Activated CD8-positive, alpha-beta memory T cell treated with anti-CD3 and anti-CD28 coated beads, Interleukin-2, amount 50 U/mL, for 48 hours (primary cell): ENCODE measurements around the gene CTBP2.

Experiments
- DNase-seq: peaks from one replicate; pipeline ENCODE4 v3.0.0-alpha.2; 2020

CTBP2 gene

DNA sequence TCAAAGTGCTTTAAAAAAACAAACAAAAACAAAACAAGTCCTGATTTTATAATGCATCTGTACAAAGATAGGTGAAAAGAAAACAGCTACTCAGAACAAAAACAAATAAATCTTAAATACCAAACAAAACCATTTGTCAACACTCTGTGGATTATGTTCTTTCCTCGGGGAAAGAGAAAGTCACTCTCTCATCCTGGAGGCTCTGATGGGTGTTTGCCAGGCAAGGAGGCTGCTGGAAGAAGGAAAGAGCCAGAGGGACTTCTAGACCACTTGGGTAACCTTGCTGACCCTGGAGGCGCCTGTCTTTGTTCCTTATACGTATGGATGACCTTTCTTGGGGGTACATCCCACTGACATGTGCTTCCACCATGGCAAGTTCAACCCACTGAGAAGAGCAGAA lies 125.7 kb downstream of the CTBP2 start:
- DNase-seq = no peak

- DNase-seq = no peak
Observed at GRCh38 chr10:125033146-125033924, 127.0 kb downstream of the CTBP2 start.

- no peak for DNase-seq
Observed at GRCh38 chr10:125032474-125033020, 127.8 kb downstream of the CTBP2 start.

DNA sequence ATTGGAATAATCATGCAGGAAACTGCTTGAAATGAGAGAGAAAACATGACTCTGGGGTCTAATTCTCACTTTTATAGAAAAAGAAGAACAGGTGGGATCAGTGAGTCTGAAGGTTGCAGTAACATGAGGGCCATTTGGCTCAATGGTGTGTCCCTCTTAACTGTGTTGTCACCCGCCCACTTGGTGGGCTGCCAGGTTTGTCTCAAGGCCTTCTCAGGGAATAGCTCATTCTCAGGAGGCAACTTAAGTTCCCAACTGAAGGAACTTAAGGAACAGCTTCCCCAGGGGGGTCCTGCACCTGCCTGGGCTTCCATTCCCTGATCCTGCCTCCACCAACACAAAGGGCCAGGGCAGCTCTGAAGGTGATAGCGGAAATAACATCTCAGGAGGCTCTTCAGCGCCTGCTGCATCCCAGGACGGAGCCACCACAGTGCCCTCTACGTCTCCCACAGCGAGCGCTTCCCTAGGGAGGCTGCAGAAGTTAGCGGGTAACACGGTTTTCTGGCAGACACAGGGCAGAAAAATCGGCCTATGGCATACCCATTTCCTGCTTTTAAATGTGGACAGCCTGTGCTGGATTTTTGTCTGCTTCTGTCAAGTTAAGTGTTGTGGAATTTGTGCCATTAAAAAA lies 129.7 kb downstream of the CTBP2 start:
- no peak for DNase-seq

DNA sequence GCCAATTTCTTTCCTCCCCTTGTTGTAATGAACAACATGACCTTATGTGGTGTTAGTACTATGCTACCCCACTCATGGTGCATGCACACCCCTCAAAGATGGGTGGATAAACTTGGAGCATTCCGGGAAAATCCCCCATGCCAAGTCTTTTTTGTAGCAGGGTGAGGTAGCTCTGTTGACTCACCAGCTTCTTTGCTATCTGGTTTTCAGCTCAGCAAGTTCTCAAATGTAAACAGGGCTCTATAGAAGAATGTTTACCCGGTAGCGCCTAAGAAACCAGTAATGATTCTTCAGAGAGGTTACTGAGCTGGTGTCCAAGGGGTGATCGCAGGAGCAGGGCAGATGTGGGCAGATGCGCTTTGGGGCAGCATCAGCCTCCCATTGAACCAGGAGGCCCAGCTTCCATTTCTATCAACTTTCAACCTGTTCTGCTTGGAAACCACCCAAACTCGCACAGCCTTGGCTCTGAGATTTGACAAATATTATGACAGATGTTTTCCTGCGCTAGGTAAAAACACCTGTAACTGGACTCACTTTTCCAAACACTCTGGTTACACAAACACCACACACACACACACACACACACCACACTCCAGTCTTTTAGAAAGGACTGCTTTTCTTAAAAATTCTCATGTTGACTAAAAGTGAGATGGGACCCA lies 130.7 kb downstream of the CTBP2 start:
- no peak for DNase-seq

DNA sequence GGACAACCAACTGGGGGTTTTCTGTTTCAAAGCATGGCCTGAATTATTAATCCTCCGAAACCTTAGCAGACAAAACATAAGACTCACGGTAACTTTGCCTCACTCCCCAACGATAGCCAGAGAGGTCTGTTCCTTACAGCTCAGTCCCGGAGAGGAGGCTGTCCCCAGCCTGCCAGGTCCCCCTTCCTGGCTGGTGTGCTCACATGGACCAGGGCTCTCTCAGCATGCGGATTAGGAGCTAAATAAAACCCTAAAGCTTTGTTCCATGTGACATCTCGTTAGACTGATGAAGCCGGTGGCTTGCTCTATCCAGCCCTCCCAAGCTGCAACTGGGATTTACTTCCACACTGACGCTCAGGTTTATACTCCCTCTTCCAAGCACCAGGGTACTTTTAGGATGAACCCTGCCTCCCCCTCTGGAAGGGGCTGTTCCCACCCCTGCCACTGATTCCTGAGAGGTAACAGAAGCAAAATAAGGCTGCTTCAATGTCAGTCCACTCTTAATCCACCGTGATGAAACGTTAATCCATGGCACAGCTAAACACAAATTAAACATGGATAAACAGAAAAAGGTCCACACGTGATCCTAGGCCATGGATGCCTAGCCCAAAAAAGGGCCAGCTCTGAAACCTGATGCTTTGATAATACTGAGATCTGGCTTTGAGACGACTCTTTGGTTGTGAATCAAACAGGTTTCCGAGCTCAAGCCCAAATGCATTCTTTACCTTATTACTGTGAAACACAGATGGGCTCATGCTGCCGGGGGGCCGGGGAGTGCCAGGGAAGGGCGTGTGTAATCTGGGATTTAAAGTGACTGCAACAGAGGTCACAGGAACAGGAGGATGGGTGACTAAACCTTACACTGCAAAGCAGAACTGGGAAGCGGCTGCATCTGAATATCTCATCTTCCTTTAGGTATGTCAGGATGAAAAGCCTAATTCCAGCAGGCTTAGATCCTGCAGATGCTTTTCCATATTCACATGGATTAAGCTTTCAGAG lies 132.2 kb downstream of the CTBP2 start:
- DNase-seq = no peak

DNA sequence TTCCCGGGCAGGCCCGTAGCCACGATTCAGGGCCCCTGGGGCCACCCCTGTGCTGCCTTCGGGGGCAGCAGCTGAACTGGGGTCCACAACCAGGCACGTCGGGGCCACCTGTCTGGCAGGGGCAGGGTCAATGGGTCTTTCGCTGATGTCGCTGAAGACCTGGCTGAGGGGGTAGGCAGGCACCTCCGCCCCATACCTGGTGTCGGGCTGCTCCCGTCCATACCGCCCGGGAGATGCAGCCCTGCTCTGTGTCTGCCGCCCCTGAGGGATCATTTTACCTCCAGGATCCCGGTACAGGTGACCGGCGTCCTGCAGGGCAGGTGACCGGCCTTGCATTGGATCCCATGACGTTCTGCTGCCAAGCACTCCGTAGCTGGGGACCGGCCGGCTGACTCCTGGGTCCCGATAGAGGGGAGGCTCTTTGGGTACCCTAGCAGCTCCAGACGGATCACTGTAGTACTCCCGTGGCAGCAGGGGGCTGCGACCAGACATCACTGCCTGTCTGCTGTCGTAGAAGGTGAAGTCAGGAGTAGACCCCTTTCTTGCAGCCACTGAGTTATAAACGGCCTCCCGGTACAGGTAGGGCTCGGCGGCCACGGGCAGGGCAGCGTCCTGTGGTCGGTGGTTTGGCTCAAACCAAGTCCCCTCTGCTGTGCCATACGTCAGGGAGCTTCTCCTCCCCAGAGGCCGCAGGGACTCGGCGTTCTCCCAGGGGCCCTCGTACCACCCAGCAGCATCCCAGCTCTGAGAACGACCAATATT lies 133.2 kb downstream of the CTBP2 start:
- no peak for DNase-seq

DNA sequence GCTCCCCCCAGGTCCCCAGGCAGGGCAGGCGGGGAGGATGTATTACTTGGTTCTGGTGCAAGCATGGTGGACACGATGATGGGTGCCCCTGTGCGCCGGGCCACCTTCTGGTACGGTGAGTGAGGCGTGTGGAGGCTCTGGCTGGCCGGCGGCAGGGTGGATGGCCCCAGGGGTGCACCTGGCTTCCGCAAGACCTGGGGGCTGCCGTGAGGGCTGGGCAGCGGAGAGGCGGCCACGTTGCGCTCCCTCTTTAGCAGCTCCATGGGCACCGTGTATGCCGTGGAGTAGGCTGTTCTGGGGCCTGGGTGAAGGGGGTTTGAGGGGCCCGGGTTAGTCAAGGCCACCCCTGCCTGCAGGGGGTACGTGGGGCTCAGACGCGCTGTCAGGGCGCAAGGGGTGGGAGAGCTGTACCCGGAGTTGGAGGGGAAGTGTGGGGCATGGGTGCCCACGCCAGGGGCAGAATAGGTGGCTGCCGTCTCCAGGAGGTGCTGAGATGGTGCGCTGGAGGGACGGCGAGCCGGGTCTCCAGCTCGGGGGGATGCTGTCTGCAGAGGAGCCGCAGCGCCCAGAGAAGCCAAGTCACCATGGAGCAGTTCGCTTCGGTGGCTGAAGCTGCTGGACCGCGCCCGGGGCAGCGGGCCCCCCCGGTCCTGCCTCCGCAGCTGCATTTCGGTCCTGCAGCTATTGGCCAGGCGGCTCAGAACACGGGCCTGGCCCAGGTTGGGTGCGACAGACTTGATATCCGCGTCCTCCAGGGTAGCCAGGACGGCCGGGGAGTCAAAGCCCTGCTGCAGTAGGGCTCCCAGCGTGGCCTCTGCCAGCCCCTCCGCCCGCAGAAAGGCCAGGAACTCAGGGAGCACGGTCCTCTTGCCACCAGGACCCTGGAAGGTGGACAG lies 134.1 kb downstream of the CTBP2 start:
- DNase-seq = no peak

GRCh38 chr10:125025341-125025740 lies 135.0 kb downstream of the CTBP2 start:
- no peak for DNase-seq

DNA sequence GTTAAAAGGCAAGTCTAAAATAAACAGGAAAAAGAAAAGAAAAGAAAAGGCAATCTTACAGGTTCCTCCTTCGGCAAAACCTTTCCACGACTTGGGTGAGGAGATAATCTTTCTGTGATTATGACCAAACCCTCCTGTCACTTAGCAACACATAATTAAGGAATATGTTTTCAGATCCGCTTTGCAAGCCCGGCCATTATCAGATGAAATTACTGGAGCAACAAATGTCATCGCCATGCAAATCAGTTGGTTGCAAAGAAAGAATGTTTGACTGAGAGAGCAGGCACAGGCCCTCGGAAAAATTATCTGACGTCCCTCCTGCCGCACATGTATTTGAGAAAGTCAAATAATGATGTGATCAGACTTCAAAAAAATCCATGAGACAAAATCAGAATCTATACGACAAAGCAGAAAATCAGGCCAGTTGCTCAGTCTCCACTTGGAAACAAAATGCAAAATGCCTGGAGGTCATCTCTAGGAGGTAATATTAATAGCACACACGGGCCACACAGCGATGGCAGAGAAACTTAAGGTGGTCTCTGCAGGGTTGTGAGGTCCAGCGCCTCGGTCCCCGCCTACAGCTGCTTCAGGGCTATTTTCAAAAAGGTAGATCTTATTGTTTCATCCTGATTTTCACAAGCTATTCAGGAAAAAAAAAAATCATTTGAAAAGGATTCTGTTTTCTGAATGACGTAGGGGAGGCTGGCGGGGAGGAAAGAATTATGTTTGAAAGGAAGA lies 135.7 kb downstream of the CTBP2 start:
- DNase-seq = no peak

DNA sequence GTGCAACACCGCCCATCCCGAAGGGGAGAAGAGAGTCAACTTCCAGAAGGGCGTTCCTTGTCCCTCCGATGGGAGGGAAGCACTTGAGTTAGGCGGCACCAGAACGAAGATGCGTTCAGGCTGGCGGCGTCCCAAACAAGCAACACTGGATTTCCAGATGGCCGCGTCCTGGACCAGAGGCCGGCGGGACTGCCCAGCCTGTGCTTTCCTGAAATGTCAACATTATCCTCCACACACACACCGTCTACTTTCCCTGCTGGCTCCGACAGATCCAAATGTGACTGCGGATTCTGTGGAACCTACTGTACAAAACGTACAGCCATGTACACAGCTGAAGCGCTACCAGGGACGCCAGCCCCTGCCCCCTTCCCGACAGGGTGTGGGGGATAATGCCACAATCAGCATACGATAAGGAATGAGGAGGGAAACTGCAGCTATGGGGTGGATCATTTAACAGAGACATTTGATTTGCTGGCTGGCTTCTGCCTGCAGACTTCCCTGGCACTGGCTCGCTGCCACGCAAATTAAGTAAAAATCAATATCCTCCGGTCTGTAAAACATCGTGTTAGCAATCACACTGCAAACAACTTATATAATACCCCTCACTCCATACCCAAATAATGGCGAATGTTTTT lies 136.4 kb downstream of the CTBP2 start:
- DNase-seq = no peak

DNA sequence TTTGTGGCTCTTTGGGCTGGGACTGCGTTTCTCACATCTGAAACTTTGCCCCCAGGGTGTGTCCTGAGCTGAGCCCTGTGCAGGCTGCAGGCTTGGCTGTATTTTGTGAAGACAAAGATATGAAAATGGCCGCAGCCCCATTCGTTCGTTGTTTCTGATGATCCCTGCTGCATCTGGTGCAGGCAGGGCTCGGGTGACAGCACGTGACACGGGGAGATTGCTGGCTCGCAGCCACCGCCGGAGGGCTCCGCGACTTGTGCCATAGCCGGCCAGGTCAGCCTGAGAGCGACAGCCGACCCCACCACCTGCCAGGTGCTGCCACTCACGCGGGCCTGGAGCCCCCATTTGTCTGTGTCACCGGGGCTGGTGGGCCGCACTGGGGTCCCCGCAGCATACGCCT lies 137.1 kb downstream of the CTBP2 start:
- no peak for DNase-seq

DNA sequence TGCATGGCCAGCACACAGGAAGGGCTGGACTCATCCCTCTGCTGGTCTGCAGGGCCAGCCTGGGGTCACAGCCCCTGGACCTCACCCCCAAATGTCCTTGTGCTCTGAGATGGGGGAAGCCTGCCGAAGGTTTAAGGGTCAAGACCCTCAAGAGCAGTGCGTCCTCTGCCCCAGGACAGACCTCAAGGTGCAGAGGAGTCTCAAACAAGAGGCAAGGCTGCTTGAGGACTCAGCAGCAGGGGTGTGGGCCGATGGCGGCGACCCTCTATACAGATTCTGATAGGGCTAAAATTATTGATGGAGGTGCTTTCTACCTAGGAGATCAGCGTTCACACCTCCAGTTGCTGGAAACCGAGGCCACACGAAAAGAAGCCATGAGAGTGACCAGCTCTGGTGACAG lies 137.7 kb downstream of the CTBP2 start:
- DNase-seq = no peak

DNA sequence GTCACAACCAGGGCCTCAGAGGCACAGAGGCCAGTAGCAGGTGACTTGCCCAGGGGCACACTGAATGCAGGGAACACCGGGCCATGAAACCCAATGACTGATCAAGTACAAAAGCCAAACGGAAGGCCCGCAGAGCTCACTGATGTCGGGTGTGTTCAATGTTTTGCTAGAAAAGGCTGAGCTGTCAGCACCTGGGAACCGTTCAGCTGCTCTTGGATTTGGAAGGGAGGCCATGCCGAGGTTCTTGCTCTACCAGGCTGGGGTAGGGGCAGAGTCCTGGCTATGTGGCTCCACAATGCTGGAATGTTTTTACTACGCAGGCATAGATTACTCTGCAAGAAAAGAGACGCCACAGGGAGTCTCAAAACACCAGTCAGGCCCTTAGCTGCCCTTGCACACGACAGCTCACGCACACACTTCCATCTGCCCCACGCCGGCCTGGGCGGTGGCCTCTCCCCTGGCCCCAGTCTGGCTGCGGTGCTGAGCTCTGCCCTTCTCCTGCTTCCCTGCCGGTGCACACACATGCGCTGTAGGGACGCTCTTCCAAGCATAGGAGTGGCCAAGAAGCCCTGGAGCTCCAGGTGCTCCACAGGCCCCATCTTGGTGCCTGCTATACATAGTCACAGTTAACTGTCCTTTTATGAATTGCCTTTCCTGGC lies 138.5 kb downstream of the CTBP2 start:
- no peak for DNase-seq

- DNase-seq = no peak
Observed at GRCh38 chr10:125020871-125021270, 139.5 kb downstream of the CTBP2 start.

- DNase-seq = no peak
Observed at GRCh38 chr10:125020386-125020785, 140.0 kb downstream of the CTBP2 start.

DNA sequence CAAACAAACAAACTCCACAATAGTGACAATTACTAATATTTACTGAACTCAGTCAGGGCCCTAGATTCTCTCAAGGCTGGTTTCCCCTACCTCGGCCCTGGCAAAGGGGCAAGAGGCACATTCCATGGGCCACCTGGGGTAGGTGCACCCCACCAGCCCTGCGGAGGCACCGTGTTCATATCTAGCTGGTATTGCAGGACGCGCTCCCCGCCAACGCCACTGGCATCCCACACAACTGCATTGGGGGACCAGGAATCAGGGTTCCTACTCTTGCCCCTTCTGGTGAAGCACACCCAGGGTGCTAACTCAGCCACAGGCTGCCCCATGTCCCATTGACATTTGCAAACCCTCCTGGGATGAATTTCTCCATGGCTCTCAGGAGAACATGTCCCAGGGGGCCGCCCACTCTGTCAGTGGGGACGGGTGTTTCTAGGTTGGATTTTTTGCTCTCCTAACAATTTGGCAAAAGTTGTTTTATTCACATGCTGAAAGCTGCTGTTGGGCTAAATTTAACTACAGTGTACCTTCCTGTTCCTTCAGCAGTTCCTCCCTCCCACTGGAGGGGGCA lies 141.7 kb downstream of the CTBP2 start:
- no peak for DNase-seq

DNA sequence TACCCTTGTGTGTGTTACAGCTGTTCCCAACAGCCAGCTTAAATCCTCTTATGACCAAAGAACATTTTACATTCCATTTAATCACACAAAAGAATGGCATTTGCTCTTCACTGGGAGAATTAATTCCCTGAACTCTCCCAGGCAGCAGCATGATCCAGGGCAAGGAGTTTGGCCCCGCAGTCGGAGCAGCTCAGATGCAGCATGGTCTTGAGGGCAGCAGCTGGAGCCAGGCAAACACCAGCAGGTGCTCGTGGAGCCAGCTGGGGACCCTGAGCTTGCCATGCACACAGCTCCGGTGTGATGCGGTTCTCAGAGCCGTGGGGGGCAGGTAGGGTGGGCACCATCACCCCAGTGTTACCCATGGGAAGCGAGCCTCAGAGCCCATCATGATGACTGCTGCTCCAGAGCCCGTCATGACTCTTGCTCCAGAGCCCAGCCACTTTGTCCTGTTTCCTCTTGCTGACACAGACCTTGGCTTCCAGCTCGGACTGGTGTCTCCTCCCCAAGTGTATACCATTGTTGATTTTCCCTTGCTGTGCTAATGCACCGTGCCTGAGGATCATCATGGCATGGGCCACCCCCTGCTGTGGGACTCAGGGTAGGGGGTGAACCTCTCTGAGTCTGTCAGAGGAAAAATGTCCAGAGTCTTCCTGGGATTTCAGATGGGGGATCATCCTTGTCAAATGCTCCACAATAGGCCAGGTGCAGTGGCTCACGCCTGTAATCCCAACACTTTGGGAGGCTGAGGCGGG lies 142.6 kb downstream of the CTBP2 start:
- no peak for DNase-seq
